ENCODE measurements around the gene SNX7.

DNA sequence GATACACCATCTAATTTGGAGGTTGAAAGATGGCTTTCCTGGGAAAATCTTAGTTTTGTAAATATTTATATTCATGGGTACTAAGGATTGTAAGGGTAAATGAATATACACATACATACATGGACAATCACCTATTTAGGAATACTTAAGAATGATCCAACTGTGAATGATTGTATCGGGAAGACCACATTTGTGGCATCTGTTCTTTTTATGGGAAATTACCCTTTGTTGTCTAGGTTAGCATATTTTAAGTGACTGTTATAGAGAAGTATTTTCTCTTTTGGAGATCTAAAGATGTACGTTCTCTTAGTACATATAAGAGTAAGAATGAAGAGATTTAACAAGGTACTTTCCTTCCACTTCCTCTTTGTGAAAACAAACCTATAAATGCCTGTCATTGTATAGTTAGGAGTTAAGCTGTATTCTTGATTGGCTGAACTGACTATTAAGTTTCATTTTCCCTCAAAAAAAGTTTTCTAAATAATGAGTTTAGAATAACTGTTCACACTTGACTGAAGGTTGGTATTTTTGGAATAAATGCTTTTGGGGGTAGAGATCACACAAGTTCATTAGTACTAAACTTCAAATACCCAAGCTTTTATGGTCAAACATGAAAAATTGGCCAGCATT lies 26.7 kb downstream of the SNX7 start:
- no peak for TF ChIP-seq POLR2A (IDR thresholded peaks at IDR 0.05)
- TF ChIP-seq, protein P1, sequence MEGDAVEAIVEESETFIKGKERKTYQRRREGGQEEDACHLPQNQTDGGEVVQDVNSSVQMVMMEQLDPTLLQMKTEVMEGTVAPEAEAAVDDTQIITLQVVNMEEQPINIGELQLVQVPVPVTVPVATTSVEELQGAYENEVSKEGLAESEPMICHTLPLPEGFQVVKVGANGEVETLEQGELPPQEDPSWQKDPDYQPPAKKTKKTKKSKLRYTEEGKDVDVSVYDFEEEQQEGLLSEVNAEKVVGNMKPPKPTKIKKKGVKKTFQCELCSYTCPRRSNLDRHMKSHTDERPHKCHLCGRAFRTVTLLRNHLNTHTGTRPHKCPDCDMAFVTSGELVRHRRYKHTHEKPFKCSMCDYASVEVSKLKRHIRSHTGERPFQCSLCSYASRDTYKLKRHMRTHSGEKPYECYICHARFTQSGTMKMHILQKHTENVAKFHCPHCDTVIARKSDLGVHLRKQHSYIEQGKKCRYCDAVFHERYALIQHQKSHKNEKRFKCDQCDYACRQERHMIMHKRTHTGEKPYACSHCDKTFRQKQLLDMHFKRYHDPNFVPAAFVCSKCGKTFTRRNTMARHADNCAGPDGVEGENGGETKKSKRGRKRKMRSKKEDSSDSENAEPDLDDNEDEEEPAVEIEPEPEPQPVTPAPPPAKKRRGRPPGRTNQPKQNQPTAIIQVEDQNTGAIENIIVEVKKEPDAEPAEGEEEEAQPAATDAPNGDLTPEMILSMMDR (IDR thresholded peaks at IDR 0.05), result no peak
- no peak for TF ChIP-seq POLR2AphosphoS5 (IDR thresholded peaks at IDR 0.05)
- no peak for TF ChIP-seq EP300 (IDR thresholded peaks at IDR 0.05)
